HG03097 (cell line): ENCODE data around the gene UHRF1.
"Not testable (repeated sequence)": the region's sequence is repeated elsewhere in the genome, so short reads cannot be mapped to it uniquely, and the experiment has no call there.

Source experiments
- ATAC-seq: cut with Tn5 transposase; IDR thresholded peaks from one replicate; pipeline ENCODE4 v1.9.1; 2021; ENCODE audit not compliant: unreplicated experiment, low FRiP score

UHRF1 gene

GRCh38 chr19:4970558-4971423 is 61.5 kb downstream of the UHRF1 start:
- no peak for ATAC-seq

GRCh38 chr19:4971424-4971793 is 62.1 kb downstream of the UHRF1 start:
- ATAC-seq = no peak

- ATAC-seq = no peak
Observed at GRCh38 chr19:4971816-4972495, 62.7 kb downstream of the UHRF1 start.

- ATAC-seq = no peak
Observed at GRCh38 chr19:4972509-4973230, 63.4 kb downstream of the UHRF1 start.

- no peak for ATAC-seq
Observed at GRCh38 chr19:4974880-4975469, 65.7 kb downstream of the UHRF1 start.

- not testable (repeated sequence) for ATAC-seq
Observed at GRCh38 chr19:4975601-4976000, 66.3 kb downstream of the UHRF1 start.

- ATAC-seq = no peak
Observed at GRCh38 chr19:4976401-4977298, 67.3 kb downstream of the UHRF1 start.

- ATAC-seq = no peak
Observed at GRCh38 chr19:4977299-4978174, 68.2 kb downstream of the UHRF1 start.

- no peak for ATAC-seq
Observed at GRCh38 chr19:4979211-4979807, 70.0 kb downstream of the UHRF1 start.

- no peak for ATAC-seq
Observed at GRCh38 chr19:4980067-4980466, 70.8 kb downstream of the UHRF1 start.

GRCh38 chr19:4980838-4981680 is 71.8 kb downstream of the UHRF1 start:
- no peak for ATAC-seq

GRCh38 chr19:4981681-4981958 is 72.3 kb downstream of the UHRF1 start:
- ATAC-seq = no peak

- no peak for ATAC-seq
Observed at GRCh38 chr19:4983346-4984105, 74.2 kb downstream of the UHRF1 start.

GRCh38 chr19:4984106-4984380 is 74.7 kb downstream of the UHRF1 start:
- ATAC-seq = no peak

GRCh38 chr19:4984438-4984990 is 75.2 kb downstream of the UHRF1 start:
- ATAC-seq = no peak

- ATAC-seq = no peak
Observed at GRCh38 chr19:4985551-4985991, 76.3 kb downstream of the UHRF1 start.

- no peak for ATAC-seq
Observed at GRCh38 chr19:4986056-4986455, 76.8 kb downstream of the UHRF1 start.
